OCI-LY1 (cell line): ENCODE results near the gene DIP2C.

Experiments
- H2AFZ ChIP-seq: fragments of 200-600 bp; sonication (generic), shearing (Covaris generic); 2 replicates; pipeline ENCODE4 v1.6.0; 2014; ENCODE audit warnings: antibody characterized with exemption, mild to moderate bottlenecking, low read length
- H3F3A ChIP-seq: fragments of 200-600 bp; sonication (generic), shearing (Covaris generic); 2 replicates; pipeline ENCODE4 v1.6.0; 2014; ENCODE audit warnings: mild to moderate bottlenecking, antibody characterized with exemption, low read length, moderate library complexity; ENCODE audit not compliant: insufficient read depth
- H3K27ac ChIP-seq: fragments of 200-600 bp; sonication (generic); 2 replicates; pipeline ENCODE4 v1.5.1; 2014; ENCODE audit warnings: low read length, mixed run types, mild to moderate bottlenecking, low read depth; ENCODE audit not compliant: poor library complexity, severe bottlenecking
- H3K27me3 ChIP-seq: fragments of 200-600 bp; sonication (generic); 2 replicates; pipeline ENCODE4 v1.6.0; 2014; ENCODE audit warnings: antibody characterized with exemption, mild to moderate bottlenecking, low read length, moderate library complexity; ENCODE audit not compliant: insufficient read depth
- H3K36me3 ChIP-seq: fragments of 200-600 bp; sonication (generic); 2 replicates; pipeline ENCODE4 v1.6.1; 2014; ENCODE audit warnings: mild to moderate bottlenecking, antibody characterized with exemption, low read length, moderate library complexity, mixed read lengths; ENCODE audit not compliant: insufficient read depth
- H3K4me1 ChIP-seq: fragments of 200-600 bp; sonication (generic); 2 replicates; pipeline ENCODE4 v1.5.1; 2014; ENCODE audit warnings: mild to moderate bottlenecking, low read length, moderate library complexity; ENCODE audit not compliant: insufficient read depth, severe bottlenecking
- H3K4me2 ChIP-seq: fragments of 200-600 bp; sonication (generic), shearing (Covaris generic); 2 replicates; pipeline ENCODE4 v1.6.1; 2014; ENCODE audit warnings: low read length
- H3K4me3 ChIP-seq: fragments of 200-600 bp; sonication (generic); 2 replicates; pipeline ENCODE4 v1.5.1; 2014; ENCODE audit warnings: low read length, low read depth, mild to moderate bottlenecking, mixed read lengths; ENCODE audit not compliant: poor library complexity, severe bottlenecking
- H3K79me2 ChIP-seq: fragments of 200-600 bp; shearing (Covaris generic); 2 replicates; pipeline ENCODE4 v1.6.1; 2016; ENCODE audit warnings: mixed run types, low read length, mixed read lengths; ENCODE audit not compliant: insufficient read depth
- H3K9ac ChIP-seq: fragments of 200-600 bp; sonication (generic), shearing (Covaris generic); 2 replicates; pipeline ENCODE4 v1.6.1; 2014; ENCODE audit warnings: mild to moderate bottlenecking, low read length, mixed read lengths
- H3K9me2 ChIP-seq: fragments of 200-600 bp; sonication (generic), shearing (Covaris generic); 2 replicates; pipeline ENCODE4 v1.6.1; 2014; ENCODE audit warnings: low read depth, mild to moderate bottlenecking, low read length, mixed read lengths
- H3K9me3 ChIP-seq: fragments of 200-600 bp; shearing (Covaris generic); 2 replicates; pipeline ENCODE4 v1.6.1; 2014; ENCODE audit warnings: low read length, mixed read lengths
- H4K20me1 ChIP-seq: fragments of 200-600 bp; sonication (generic), shearing (Covaris generic); 2 replicates; pipeline ENCODE4 v1.6.0; 2016; ENCODE audit warnings: mild to moderate bottlenecking, low read length; ENCODE audit not compliant: insufficient read depth
- CTCF ChIP-seq: fragments of 200-600 bp; sonication (generic), shearing (Covaris generic); IDR thresholded peaks from 2 replicates; pipeline ENCODE4 v1.5.1; 2017; ENCODE audit warnings: mild to moderate bottlenecking, antibody characterized with exemption, low read length, moderate library complexity, mixed read lengths
- EZH2 ChIP-seq: fragments of 200-600 bp; sonication (generic), shearing (Covaris generic); IDR thresholded peaks from 2 replicates; pipeline ENCODE4 v1.8.0; 2017; ENCODE audit warnings: borderline replicate concordance, mixed run types, mild to moderate bottlenecking, antibody characterized with exemption, low read length, moderate library complexity, mixed read lengths

Gene DIP2C

GRCh38 chr10:478471-479245 is 210.8 kb downstream of the DIP2C start:
- H3K27ac ChIP-seq = no peak overlapping the region
- no peaks in the 10 kb centered on the region for H3K79me2 ChIP-seq
- H4K20me1 ChIP-seq = no peaks in the 10 kb centered on the region

GRCh38 chr10:477620-478019 is 211.8 kb downstream of the DIP2C start:
- H2AFZ ChIP-seq = no peak overlapping the region
- no peaks in the 10 kb centered on the region for H3F3A ChIP-seq
- no peaks in the 10 kb centered on the region for H3K9me3 ChIP-seq
- H3K27me3 ChIP-seq = no peaks in the 10 kb centered on the region
- H3K27ac ChIP-seq = no peak overlapping the region
- H3K79me2 ChIP-seq = no peaks in the 10 kb centered on the region
- no peak overlapping the region for H3K4me3 ChIP-seq
- H3K4me2 ChIP-seq = no peak overlapping the region
- peaks cover 85% of the 10 kb centered on the region for H3K36me3 ChIP-seq
- H3K4me1 ChIP-seq = no peaks in the 10 kb centered on the region
- H3K9ac ChIP-seq = no peak overlapping the region
- no peaks in the 10 kb centered on the region for H4K20me1 ChIP-seq
- TF ChIP-seq CTCF (no peak), EZH2 (no peak)
- H3K9me2 ChIP-seq = no peaks in the 10 kb centered on the region

More at GRCh38 chr10:478471-479245, 210.8 kb downstream of the DIP2C start:
- H3K4me1 ChIP-seq = no peaks in the 10 kb centered on the region
- no peaks in the 10 kb centered on the region for H3K9me2 ChIP-seq
- no peaks in the 10 kb centered on the region for H3K9me3 ChIP-seq
- no peaks in the 10 kb centered on the region for H3F3A ChIP-seq
- no peak overlapping the region for H3K9ac ChIP-seq
- H3K27me3 ChIP-seq = no peaks in the 10 kb centered on the region
- TF ChIP-seq EZH2 = no peak
- TF ChIP-seq CTCF = no peak
- peaks cover 87% of the 10 kb centered on the region for H3K36me3 ChIP-seq
- no peak overlapping the region for H3K4me2 ChIP-seq
- no peak overlapping the region for H2AFZ ChIP-seq
- H3K4me3 ChIP-seq = no peak overlapping the region

- no peaks in the 10 kb centered on the region for H3K4me1 ChIP-seq
- no peak for TF ChIP-seq CTCF
- TF ChIP-seq EZH2 = no peak
- no peaks in the 10 kb centered on the region for H3K27me3 ChIP-seq
- H3K27ac ChIP-seq = no peak overlapping the region
- no peak overlapping the region for H3K9ac ChIP-seq
- H3F3A ChIP-seq = no peaks in the 10 kb centered on the region
- H4K20me1 ChIP-seq = no peaks in the 10 kb centered on the region
- H3K79me2 ChIP-seq = no peaks in the 10 kb centered on the region
- no peak overlapping the region for H3K4me2 ChIP-seq
- H3K4me3 ChIP-seq = no peak overlapping the region
- no peaks in the 10 kb centered on the region for H3K9me2 ChIP-seq
- H3K9me3 ChIP-seq = no peaks in the 10 kb centered on the region
- peaks cover 85% of the 10 kb centered on the region for H3K36me3 ChIP-seq
- H2AFZ ChIP-seq = no peak overlapping the region
These were observed 213.1 kb downstream of the DIP2C start for GRCh38 chr10:476455-476780.
